ENCODE measurements around the gene RUNX2. TPM values are rescaled to one million over a fixed set of nuclear protein-coding genes. Genes with fewer than 3 reads are reported as not detected.
A peak's percentile ranks its signal among the peaks of the same experiment; 100 is the strongest.
"Not testable (repeated sequence)": the region's sequence is repeated elsewhere in the genome, so short reads cannot be mapped to it uniquely, and the experiment has no call there.

Gene RUNX2
- total RNA-seq: 1 to 10 TPM; 8.0 to 9.3 TPM

GRCh38 chr6:45327956-45328522 is at the start of gene RUNX2:
Gene RUNX2, plus strand, starts transcription at chr6:45328330. Its CDS starts 397 bp downstream, at chr6:45328727.
- TF ChIP-seq, protein P1, sequence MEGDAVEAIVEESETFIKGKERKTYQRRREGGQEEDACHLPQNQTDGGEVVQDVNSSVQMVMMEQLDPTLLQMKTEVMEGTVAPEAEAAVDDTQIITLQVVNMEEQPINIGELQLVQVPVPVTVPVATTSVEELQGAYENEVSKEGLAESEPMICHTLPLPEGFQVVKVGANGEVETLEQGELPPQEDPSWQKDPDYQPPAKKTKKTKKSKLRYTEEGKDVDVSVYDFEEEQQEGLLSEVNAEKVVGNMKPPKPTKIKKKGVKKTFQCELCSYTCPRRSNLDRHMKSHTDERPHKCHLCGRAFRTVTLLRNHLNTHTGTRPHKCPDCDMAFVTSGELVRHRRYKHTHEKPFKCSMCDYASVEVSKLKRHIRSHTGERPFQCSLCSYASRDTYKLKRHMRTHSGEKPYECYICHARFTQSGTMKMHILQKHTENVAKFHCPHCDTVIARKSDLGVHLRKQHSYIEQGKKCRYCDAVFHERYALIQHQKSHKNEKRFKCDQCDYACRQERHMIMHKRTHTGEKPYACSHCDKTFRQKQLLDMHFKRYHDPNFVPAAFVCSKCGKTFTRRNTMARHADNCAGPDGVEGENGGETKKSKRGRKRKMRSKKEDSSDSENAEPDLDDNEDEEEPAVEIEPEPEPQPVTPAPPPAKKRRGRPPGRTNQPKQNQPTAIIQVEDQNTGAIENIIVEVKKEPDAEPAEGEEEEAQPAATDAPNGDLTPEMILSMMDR (IDR thresholded peaks at IDR 0.05): no peak
- peak within 1 kb of the TSS; percentile 76 for H3K4me3 Mint-ChIP-seq
- peak; percentile 50 for DNase-seq
- H3K4me1 Mint-ChIP-seq (ENCODE audit: low read depth): peaks cover 81% of the 10 kb centered on the region
- peak; percentile 81 for ATAC-seq
- intact Hi-C loops (cut with micrococcal nuclease): no loop called here
- CTCF ChIA-PET: interaction anchor here (0.8 kb wide), 1 partner anchor 29 kb away, joined by 3 read pairs; no protein-coding TSS in a partner anchor
- H3K27me3 Mint-ChIP-seq: no peaks in the 10 kb centered on the region
- POLR2A ChIA-PET: no interaction called here
- no peaks in the 10 kb centered on the region for H3K9me3 Mint-ChIP-seq
- H3K27ac Mint-ChIP-seq: peak within 1 kb of the TSS; percentile 89
- H3K36me3 Mint-ChIP-seq (ENCODE audit: low read depth): peaks cover 5% of the 10 kb centered on the region

DNA sequence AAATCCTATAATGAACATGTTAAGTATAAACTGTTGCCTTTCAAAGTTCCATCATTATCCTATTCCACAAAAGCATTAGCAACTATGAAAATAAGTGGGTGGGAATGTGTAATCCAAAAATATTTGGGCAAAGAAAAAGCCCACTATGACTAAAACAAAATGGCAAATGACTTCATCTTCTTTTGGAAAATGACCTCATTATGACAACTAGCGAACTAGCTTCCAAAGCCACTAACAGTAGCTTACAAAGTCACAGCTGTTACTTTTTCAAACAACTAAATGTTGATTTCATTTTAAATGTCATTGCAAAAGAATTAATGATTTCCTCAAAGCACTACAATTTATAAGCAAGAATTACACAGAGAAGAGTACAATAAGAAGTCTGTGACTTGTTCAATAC is 49.8 kb upstream of the RUNX2 start:
- no peak overlapping the region for H3K4me3 Mint-ChIP-seq
- ATAC-seq: no peak
- no peak overlapping the region for H3K27ac Mint-ChIP-seq
- H3K27me3 Mint-ChIP-seq: no peaks in the 10 kb centered on the region
- peaks cover 32% of the 10 kb centered on the region for H3K36me3 Mint-ChIP-seq (ENCODE audit: low read depth)
- TF ChIP-seq, protein P1 (IDR thresholded peaks at IDR 0.05): no peak
- H3K4me1 Mint-ChIP-seq (ENCODE audit: low read depth): peaks cover 5% of the 10 kb centered on the region
- POLR2A ChIA-PET: no interaction called here
- H3K9me3 Mint-ChIP-seq: peaks cover 13% of the 10 kb centered on the region
- intact Hi-C loops (cut with micrococcal nuclease): no loop called here
- no peak for DNase-seq
- CTCF ChIA-PET: no interaction called here

- not testable (repeated sequence) for ATAC-seq, DNase-seq
- peaks cover 27% of the 10 kb centered on the region for H3K36me3 Mint-ChIP-seq (ENCODE audit: low read depth)
These were observed 41.4 kb upstream of the RUNX2 start for GRCh38 chr6:45286707-45287106.

GRCh38 chr6:45289751-45290514 is 38.2 kb upstream of the RUNX2 start:
- TF ChIP-seq, protein P1 (IDR thresholded peaks at IDR 0.05): no peak
- ATAC-seq (no peak), DNase-seq (no peak)
- Mint-ChIP-seq H3K36me3 (ENCODE audit: low read depth) (peaks cover 27% of the 10 kb centered on the region), H3K27ac (no peak overlapping the region), H3K4me3 (no peak overlapping the region), H3K4me1 (ENCODE audit: low read depth) (peaks cover 23% of the 10 kb centered on the region), H3K27me3 (no peaks in the 10 kb centered on the region), H3K9me3 (peaks cover 15% of the 10 kb centered on the region)
- ChIA-PET CTCF (no interaction called here), POLR2A (no interaction called here)
- intact Hi-C loops (cut with micrococcal nuclease): no loop called here

More at GRCh38 chr6:45286707-45287106, 41.4 kb upstream of the RUNX2 start:
- POLR2A ChIA-PET; H3K4me1 Mint-ChIP-seq (ENCODE audit: low read depth); intact Hi-C loops (cut with micrococcal nuclease); H3K27ac Mint-ChIP-seq; CTCF ChIA-PET; H3K4me3 Mint-ChIP-seq; H3K27me3 Mint-ChIP-seq: not testable (repeated sequence)
- peaks cover 12% of the 10 kb centered on the region for H3K9me3 Mint-ChIP-seq

GRCh38 chr6:45293306-45293705 is 34.8 kb upstream of the RUNX2 start:
- ChIA-PET CTCF (no interaction called here), POLR2A (interaction anchor here (1.0 kb wide), 1 partner anchor 85 kb away, joined by 5 read pairs; the partner anchor contains the start of gene SUPT3H)

DNA sequence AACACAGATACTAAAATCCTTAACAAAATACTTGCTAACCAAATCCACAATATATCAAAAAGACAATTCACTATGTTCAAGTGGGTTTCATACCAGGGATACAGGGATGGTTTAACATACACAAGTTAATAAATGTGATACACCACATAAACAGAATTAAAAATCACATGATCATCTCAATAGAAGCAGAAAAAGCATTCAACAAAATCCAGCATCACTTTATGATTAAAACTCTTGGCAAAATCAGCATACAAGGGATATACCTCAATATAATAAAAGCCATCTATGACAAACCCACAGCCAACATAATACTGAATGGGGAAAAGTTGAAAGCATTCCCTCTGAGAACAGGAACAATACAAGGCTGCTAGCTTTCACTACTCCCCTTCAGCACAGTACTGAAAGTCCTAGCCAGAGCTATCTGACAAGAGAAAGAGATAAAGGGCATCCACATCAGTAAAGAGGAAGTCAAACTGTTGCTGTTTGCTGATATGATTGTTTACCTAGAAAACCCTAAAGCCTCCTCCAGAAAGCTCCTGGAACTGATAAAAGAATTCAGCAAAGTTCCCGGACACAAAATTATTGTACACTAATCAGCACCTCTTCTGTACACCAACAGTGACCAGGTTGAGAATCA is 33.9 kb upstream of the RUNX2 start:
- intact Hi-C loops (cut with micrococcal nuclease); DNase-seq; ATAC-seq; CTCF ChIA-PET; H3K4me3 Mint-ChIP-seq; H3K27me3 Mint-ChIP-seq: not testable (repeated sequence)
- Mint-ChIP-seq H3K36me3 (ENCODE audit: low read depth) (peaks cover 18% of the 10 kb centered on the region), H3K27ac (peak overlapping the region; percentile 75), H3K4me1 (ENCODE audit: low read depth) (peaks cover 30% of the 10 kb centered on the region), H3K9me3 (peaks cover 11% of the 10 kb centered on the region)
- POLR2A ChIA-PET: interaction anchor here (1.0 kb wide), 1 partner anchor 84 kb away, joined by 5 read pairs; the partner anchor contains the start of gene SUPT3H

More at GRCh38 chr6:45293306-45293705, 34.8 kb upstream of the RUNX2 start:
- ATAC-seq: no peak
- Mint-ChIP-seq H3K36me3 (ENCODE audit: low read depth) (peaks cover 18% of the 10 kb centered on the region), H3K27ac (peak overlapping the region; percentile 75), H3K9me3 (peaks cover 11% of the 10 kb centered on the region), H3K4me1 (ENCODE audit: low read depth) (peaks cover 30% of the 10 kb centered on the region), H3K27me3 (no peaks in the 10 kb centered on the region), H3K4me3 (peak overlapping the region; percentile 40)
- DNase-seq: no peak
- intact Hi-C loops (cut with micrococcal nuclease): no loop called here
- TF ChIP-seq, protein P1 (IDR thresholded peaks at IDR 0.05): no peak
